ENCODE measurements around the gene BIRC6.
"Not testable (repeated sequence)": the region's sequence is repeated elsewhere in the genome, so short reads cannot be mapped to it uniquely, and the experiment has no call there.

The BIRC6 gene

DNA sequence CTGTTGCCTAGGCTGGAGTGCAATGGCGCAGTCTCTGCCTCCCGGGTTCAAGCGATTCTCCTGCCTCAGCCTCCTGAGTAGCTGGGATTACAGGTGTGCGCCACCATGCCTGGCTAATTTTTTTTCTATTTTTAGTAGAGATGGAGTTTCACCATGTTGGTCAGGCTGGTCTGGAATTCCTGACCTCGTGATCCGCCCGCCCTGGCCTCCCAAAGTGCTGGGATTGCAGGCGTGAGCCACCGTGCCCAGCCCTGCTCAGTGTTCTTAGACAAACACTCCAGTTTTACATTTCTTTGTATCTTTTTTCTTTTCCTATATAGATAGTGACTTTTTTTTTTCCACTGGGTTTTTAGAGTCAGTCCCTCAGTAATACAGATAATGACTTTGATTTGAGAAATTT, 7.5 kb downstream of the BIRC6 start:
- H3K4me3 Mint-ChIP-seq, DNase-seq, H3K9me3 Mint-ChIP-seq, ATAC-seq, H3K27ac Mint-ChIP-seq, H3K27me3 Mint-ChIP-seq: not testable (repeated sequence)
- Mint-ChIP-seq H3K4me1 (peaks cover 68% of the 10 kb centered on the region), H3K36me3 (ENCODE audit: low read depth) (peaks cover 25% of the 10 kb centered on the region)

DNA sequence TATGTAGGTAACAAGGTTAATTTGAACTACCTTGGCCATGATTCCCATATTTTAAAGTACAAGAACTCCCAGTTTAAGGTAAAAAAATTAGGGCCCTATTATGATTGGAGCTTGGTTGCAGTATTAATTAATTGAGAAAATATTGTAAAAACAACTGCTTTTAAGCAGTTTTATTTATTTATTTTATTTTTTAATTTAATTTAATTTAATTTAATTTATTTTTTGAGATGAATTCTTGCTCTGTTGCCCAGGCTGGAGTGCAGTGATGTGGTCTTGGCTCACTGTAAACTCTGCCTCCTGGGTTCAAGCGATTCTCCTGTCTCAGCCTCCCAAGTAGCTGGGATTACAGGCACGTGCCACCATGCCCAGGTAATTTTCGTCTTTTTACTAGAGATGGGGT, 8.9 kb downstream of the BIRC6 start:
- H3K4me3 Mint-ChIP-seq, DNase-seq, H3K27ac Mint-ChIP-seq, H3K9me3 Mint-ChIP-seq, H3K27me3 Mint-ChIP-seq, ATAC-seq: not testable (repeated sequence)
- Mint-ChIP-seq H3K4me1 (peaks cover 62% of the 10 kb centered on the region), H3K36me3 (ENCODE audit: low read depth) (peaks cover 21% of the 10 kb centered on the region)

DNA sequence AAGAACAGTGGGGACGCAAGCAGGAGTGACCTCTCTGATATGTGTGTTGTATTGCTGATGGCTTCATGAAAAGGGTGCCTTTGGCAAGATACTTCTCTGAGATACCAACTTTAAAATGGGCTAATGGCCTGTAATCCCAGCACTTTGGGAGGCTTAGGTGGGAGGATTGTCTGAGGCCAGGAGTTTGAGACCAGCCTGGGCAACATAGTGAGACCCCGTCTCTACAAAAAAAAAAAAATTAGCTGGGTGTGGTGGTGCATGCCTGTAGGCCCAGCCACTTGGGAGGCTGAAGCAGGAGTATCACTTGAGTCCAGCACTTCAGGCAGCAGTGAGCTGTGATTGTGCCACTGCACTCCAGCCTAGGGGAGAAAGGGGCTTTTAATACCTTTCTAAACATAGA, 9.8 kb downstream of the BIRC6 start:
- H3K27ac Mint-ChIP-seq = no peak overlapping the region
- no peak for DNase-seq
- peaks cover 59% of the 10 kb centered on the region for H3K4me1 Mint-ChIP-seq
- no peaks in the 10 kb centered on the region for H3K27me3 Mint-ChIP-seq
- H3K4me3 Mint-ChIP-seq = no peak overlapping the region
- peaks cover 17% of the 10 kb centered on the region for H3K36me3 Mint-ChIP-seq (ENCODE audit: low read depth)
- no peaks in the 10 kb centered on the region for H3K9me3 Mint-ChIP-seq
- no peak for ATAC-seq

DNA sequence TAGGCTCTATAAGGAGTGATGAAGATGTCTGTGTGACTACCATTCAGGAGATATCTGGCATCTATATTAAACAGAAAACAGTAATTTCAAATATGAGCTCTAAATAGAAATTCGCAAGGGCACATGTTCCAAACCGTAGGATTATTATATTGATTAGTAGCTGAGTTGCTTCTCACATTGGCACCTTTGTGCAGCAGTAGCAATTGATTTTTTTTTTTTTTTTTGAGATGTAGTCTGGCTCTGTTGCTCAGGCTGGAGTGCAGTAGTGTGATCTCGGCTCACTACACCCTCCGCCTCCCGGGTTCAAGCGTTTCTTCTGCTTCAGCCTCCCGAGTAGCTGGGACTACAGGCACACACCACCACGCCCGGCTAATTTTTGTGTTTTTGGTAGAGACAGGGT, 12.4 kb downstream of the BIRC6 start:
- H3K27ac Mint-ChIP-seq = no peak overlapping the region
- peaks cover 20% of the 10 kb centered on the region for H3K36me3 Mint-ChIP-seq (ENCODE audit: low read depth)
- H3K9me3 Mint-ChIP-seq = no peaks in the 10 kb centered on the region
- no peak for ATAC-seq
- H3K4me1 Mint-ChIP-seq = peaks cover 49% of the 10 kb centered on the region
- no peaks in the 10 kb centered on the region for H3K27me3 Mint-ChIP-seq
- DNase-seq = no peak
- H3K4me3 Mint-ChIP-seq = no peak overlapping the region

DNA sequence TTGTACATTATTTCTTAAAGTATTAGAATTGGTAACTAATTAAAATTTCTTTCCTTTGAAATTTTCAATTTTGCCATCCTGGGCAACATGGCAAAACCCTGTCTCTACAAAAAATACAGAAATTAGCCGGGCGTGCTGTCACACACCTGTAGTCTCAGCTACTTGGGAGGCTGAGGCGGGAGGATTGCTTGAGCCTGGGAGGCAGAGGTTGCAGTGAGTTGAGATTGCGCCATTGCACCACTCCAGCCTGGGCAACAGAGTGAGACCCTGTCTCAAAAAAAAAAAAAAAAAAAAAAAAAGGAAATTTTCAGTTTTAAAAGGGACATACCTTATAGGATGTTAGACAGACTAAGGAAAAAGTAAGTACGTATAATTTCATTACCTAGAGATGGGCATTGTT, 14.1 kb downstream of the BIRC6 start:
- not testable (repeated sequence) for H3K9me3 Mint-ChIP-seq, H3K27me3 Mint-ChIP-seq, H3K4me3 Mint-ChIP-seq, ATAC-seq, H3K27ac Mint-ChIP-seq, DNase-seq
- Mint-ChIP-seq H3K4me1 (peaks cover 51% of the 10 kb centered on the region), H3K36me3 (ENCODE audit: low read depth) (peaks cover 17% of the 10 kb centered on the region)

- H3K36me3 Mint-ChIP-seq (ENCODE audit: low read depth) = peaks cover 14% of the 10 kb centered on the region
- H3K27me3 Mint-ChIP-seq = no peaks in the 10 kb centered on the region
- peaks cover 54% of the 10 kb centered on the region for H3K4me1 Mint-ChIP-seq
- no peaks in the 10 kb centered on the region for H3K9me3 Mint-ChIP-seq
- DNase-seq = no peak
- no peak for ATAC-seq
- H3K27ac Mint-ChIP-seq = no peak overlapping the region
- H3K4me3 Mint-ChIP-seq = no peak overlapping the region
Measured at GRCh38 chr2:32372519-32373182, 15.8 kb downstream of the BIRC6 start.

DNA sequence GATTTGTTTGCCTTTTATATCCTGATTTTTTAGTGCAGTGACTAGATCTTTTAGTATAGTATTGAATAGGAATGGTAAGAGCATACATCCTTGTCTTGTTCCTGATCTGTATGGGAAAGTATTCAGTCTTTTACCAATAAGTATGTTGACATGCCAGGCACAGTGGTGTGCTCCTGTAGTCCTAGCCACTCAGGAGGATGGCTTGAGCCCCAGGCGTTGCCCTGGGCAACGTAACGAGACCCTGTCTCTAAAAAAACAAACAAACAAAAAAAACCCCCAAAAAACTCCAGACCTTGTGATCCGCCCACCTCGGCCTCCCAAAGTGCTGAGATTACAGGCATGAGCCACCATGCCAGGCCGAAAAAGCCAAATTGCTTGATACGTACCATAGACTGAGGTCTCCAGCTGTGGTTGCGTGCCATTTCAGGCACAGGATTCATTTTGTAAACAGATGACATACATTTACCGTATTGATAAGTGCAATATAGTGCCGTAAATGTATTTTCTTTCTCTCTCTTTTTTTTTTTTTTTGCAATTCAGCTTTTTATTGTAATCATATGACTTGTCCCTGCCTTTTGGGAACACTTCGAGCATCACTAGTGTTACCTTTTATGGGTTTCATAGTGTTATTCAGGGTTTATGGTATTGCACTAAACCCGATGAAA, 18.5 kb downstream of the BIRC6 start:
- Mint-ChIP-seq H3K27me3 (no peaks in the 10 kb centered on the region), H3K4me3 (no peak overlapping the region), H3K36me3 (ENCODE audit: low read depth) (peaks cover 19% of the 10 kb centered on the region), H3K27ac (no peak overlapping the region), H3K9me3 (no peaks in the 10 kb centered on the region), H3K4me1 (peaks cover 42% of the 10 kb centered on the region)
- DNase-seq (no peak), ATAC-seq (no peak)

DNA sequence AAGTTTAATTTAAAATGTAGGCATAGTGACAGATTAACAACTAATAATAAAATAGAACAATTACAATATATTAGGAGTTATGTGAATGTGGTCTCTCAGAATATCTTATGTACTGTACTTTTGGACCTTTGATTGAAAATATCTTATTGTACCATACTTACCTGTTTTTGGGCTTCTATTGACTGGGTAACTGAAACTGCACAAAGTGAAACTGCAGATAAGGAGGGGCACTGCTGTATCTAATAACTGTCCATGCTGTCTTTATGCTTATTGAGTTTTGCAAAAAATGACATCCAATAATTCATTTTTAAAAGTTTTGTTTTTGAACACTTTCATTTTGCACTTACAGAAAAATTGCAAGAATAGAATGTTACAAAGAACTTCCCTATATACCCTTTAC, 19.9 kb downstream of the BIRC6 start:
- peaks cover 23% of the 10 kb centered on the region for H3K36me3 Mint-ChIP-seq (ENCODE audit: low read depth)
- peaks cover 37% of the 10 kb centered on the region for H3K4me1 Mint-ChIP-seq
- no peaks in the 10 kb centered on the region for H3K27me3 Mint-ChIP-seq
- DNase-seq (no peak), ATAC-seq (no peak)
- no peaks in the 10 kb centered on the region for H3K9me3 Mint-ChIP-seq
- H3K27ac Mint-ChIP-seq = no peak overlapping the region
- H3K4me3 Mint-ChIP-seq = no peak overlapping the region

DNA sequence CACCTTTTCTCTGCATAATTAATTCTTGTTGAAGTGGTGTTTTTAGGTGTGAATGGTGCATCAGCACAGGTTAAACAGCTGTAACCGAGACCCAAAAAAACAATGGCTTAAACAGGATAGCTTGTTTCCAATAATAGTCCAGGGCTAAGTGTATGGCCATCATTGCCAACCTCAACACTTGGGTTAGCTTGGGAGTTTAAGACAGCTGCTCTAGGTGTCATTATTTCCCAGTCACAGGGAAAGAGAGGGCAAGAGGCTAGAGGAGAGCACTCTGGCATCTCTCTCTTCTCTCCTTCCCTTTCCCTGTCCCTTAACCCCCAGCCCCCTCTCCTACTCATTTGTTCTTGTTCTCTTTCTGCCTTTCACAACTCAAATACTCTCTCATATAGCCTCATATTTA, 21.1 kb downstream of the BIRC6 start:
- no peak for ATAC-seq
- Mint-ChIP-seq H3K9me3 (no peaks in the 10 kb centered on the region), H3K36me3 (ENCODE audit: low read depth) (peaks cover 22% of the 10 kb centered on the region), H3K4me1 (peaks cover 37% of the 10 kb centered on the region), H3K27ac (no peak overlapping the region), H3K4me3 (no peak overlapping the region), H3K27me3 (no peaks in the 10 kb centered on the region)
- no peak for DNase-seq

DNA sequence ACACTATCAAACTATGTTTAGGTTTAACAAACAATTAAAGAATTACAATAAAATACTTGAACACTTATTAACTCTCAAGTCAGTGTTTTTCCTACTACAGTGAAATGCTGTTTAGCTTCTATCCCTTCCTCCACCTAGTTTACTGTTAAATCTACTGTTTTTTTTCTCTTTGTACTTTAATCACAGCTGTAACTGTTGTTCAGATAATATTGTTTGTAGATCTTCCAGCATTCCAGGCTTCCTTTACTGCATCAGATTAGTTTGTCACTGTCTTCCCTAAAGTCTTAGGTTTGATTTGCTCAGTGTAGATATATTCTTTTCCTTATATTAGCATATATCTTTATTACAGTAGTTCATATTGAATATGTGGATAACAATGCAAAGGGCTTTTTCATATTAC, 22.5 kb downstream of the BIRC6 start:
- peaks cover 25% of the 10 kb centered on the region for H3K36me3 Mint-ChIP-seq (ENCODE audit: low read depth)

GRCh38 chr2:32383858-32384257, 27.0 kb downstream of the BIRC6 start:
- ATAC-seq (no peak), DNase-seq (no peak)
- no peaks in the 10 kb centered on the region for H3K9me3 Mint-ChIP-seq
- H3K27ac Mint-ChIP-seq = no peak overlapping the region
- peaks cover 35% of the 10 kb centered on the region for H3K36me3 Mint-ChIP-seq (ENCODE audit: low read depth)
- H3K27me3 Mint-ChIP-seq = no peaks in the 10 kb centered on the region
- H3K4me1 Mint-ChIP-seq = peaks cover 4% of the 10 kb centered on the region
- H3K4me3 Mint-ChIP-seq = no peak overlapping the region

More for the DNA sequence above, 22.5 kb downstream of the BIRC6 start:
- DNase-seq = no peak
- ATAC-seq = no peak
- no peak overlapping the region for H3K4me3 Mint-ChIP-seq
- H3K9me3 Mint-ChIP-seq = no peaks in the 10 kb centered on the region
- no peak overlapping the region for H3K27ac Mint-ChIP-seq
- H3K27me3 Mint-ChIP-seq = no peaks in the 10 kb centered on the region
- H3K4me1 Mint-ChIP-seq = peaks cover 29% of the 10 kb centered on the region

- H3K27ac Mint-ChIP-seq = no peak overlapping the region
- no peaks in the 10 kb centered on the region for H3K27me3 Mint-ChIP-seq
- no peak overlapping the region for H3K4me3 Mint-ChIP-seq
- ATAC-seq (no peak), DNase-seq (no peak)
- peaks cover 4% of the 10 kb centered on the region for H3K4me1 Mint-ChIP-seq
- peaks cover 33% of the 10 kb centered on the region for H3K36me3 Mint-ChIP-seq (ENCODE audit: low read depth)
- no peaks in the 10 kb centered on the region for H3K9me3 Mint-ChIP-seq
Measured at GRCh38 chr2:32384529-32384928, 27.7 kb downstream of the BIRC6 start.

DNA sequence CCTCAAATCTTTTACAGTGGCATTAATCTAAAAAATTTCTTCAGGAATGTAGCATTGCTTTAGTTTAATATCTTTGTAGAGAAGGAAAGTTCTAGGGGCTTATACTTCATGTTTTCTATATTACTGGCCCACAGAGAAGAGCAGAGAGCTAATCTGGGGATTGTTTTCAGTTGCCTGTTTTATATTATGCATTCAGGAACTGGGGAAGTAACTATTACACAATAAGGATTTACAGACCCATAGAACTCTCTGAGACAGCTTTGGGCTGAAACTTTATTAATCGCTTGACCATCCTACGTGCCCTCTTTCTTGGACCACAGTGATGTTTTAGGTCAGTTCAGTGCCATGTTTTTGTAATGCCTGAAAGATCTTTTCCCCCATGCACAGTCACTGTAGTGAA, 29.9 kb downstream of the BIRC6 start:
- Mint-ChIP-seq H3K4me1 (peaks cover 4% of the 10 kb centered on the region), H3K4me3 (no peak overlapping the region), H3K27me3 (no peaks in the 10 kb centered on the region), H3K36me3 (ENCODE audit: low read depth) (peaks cover 33% of the 10 kb centered on the region), H3K27ac (no peak overlapping the region), H3K9me3 (no peaks in the 10 kb centered on the region)
- no peak for DNase-seq
- ATAC-seq = no peak

GRCh38 chr2:32399221-32399620, 42.4 kb downstream of the BIRC6 start:
- Mint-ChIP-seq H3K4me3 (no peak overlapping the region), H3K27ac (no peak overlapping the region), H3K9me3 (no peaks in the 10 kb centered on the region), H3K36me3 (ENCODE audit: low read depth) (peaks cover 39% of the 10 kb centered on the region), H3K4me1 (peaks cover 17% of the 10 kb centered on the region), H3K27me3 (no peaks in the 10 kb centered on the region)
- DNase-seq = no peak
- ATAC-seq = no peak

- H3K4me1 Mint-ChIP-seq = peaks cover 19% of the 10 kb centered on the region
- H3K27ac Mint-ChIP-seq = peak overlapping the region; percentile 34
- H3K4me3 Mint-ChIP-seq = no peak overlapping the region
- ATAC-seq (no peak), DNase-seq (no peak)
- H3K36me3 Mint-ChIP-seq (ENCODE audit: low read depth) = peaks cover 26% of the 10 kb centered on the region
- H3K9me3 Mint-ChIP-seq = no peaks in the 10 kb centered on the region
- no peaks in the 10 kb centered on the region for H3K27me3 Mint-ChIP-seq
Measured at GRCh38 chr2:32402091-32402490, 45.3 kb downstream of the BIRC6 start.

Measured in activated naive CD8-positive, alpha-beta T cell treated with anti-CD3 and anti-CD28 coated beads, Interleukin-2, amount 50 U/mL, for 24 hours (primary cell).